ENCODE results near the gene ANXA2.

Gene ANXA2

GRCh38 chr15:60396100-60396499, 1.7 kb downstream of the ANXA2 start:
- TF ChIP-seq, protein P1, sequence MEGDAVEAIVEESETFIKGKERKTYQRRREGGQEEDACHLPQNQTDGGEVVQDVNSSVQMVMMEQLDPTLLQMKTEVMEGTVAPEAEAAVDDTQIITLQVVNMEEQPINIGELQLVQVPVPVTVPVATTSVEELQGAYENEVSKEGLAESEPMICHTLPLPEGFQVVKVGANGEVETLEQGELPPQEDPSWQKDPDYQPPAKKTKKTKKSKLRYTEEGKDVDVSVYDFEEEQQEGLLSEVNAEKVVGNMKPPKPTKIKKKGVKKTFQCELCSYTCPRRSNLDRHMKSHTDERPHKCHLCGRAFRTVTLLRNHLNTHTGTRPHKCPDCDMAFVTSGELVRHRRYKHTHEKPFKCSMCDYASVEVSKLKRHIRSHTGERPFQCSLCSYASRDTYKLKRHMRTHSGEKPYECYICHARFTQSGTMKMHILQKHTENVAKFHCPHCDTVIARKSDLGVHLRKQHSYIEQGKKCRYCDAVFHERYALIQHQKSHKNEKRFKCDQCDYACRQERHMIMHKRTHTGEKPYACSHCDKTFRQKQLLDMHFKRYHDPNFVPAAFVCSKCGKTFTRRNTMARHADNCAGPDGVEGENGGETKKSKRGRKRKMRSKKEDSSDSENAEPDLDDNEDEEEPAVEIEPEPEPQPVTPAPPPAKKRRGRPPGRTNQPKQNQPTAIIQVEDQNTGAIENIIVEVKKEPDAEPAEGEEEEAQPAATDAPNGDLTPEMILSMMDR (conservative IDR thresholded peaks at IDR 0.05; ENCODE audit: low read length), result no peak
- no peak for TF ChIP-seq EZH2phosphoT487 (IDR thresholded peaks at IDR 0.05; ENCODE audit: borderline replicate concordance)
- Histone ChIP-seq H3F3A (ENCODE audit: low read depth) (no peaks in the 10 kb centered on the region), H4K20me1 (ENCODE audit: insufficient read depth, low read length, poor library complexity, severe bottlenecking) (peaks cover 11% of the 10 kb centered on the region), H2AFZ (ENCODE audit: low read length) (no peak overlapping the region), H3K27me3 (ENCODE audit: insufficient read depth, low read length, poor library complexity, severe bottlenecking) (no peaks in the 10 kb centered on the region), H3K36me3 (ENCODE audit: insufficient read depth, low read length) (no peaks in the 10 kb centered on the region), H3K9me3 (ENCODE audit: insufficient read depth, low read depth, low read length) (no peaks in the 10 kb centered on the region), H3K79me2 (ENCODE audit: insufficient read depth, low read length) (peaks cover 14% of the 10 kb centered on the region; the same call in 1 of the 2 replicates), H3K4me2 (ENCODE audit: low read depth, low read length, poor library complexity, severe bottlenecking) (peak overlapping the region; percentile 90), H3K9me2 (replicated peaks; ENCODE audit: low read depth, low read length) (no peaks in the 10 kb centered on the region), H3K4me3 (ENCODE audit: low read length, poor library complexity, severe bottlenecking) (peak overlapping the region; percentile 92), H3K4me1 (ENCODE audit: insufficient read depth, low read length, poor library complexity, severe bottlenecking) (peaks cover 46% of the 10 kb centered on the region), H3K9ac (ENCODE audit: low read depth, low read length, poor library complexity, severe bottlenecking) (peak overlapping the region; percentile 78)

DNA sequence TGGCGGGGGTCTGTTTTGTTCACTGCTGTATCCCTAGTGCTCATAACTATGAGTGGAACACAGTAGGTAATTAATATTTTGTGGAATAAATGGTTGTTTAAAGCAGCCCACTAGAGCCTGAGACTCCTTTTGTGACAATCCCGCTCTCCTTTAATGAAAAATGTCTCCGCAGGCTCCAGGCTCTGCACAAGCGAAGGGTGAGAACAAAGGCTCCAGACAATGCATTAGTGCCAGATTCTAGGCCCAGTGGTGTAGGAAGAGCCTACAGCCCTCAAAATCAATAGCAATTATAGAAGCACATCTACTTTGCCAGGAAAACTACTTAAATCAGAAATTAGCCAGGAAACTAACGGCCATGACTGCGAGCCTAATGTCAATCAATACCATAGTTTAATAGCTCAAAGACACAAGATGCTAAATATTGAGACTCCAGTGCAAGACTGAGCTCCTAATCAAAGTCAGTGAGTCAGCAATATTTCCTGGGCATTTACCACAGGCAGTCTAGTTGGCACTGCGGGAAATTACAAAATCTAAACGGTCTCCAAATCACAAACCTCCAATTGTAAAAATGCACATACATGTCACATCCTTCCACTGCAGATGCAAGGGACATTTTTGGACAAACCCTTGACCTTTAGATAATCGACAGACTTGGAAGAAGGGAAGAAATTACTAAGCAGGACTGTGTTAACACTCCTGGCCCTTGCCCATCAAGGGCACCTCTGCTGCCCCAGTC, 2.3 kb downstream of the ANXA2 start:
- Histone ChIP-seq H3K27me3 (ENCODE audit: insufficient read depth, low read length, poor library complexity, severe bottlenecking) (no peaks in the 10 kb centered on the region), H3K36me3 (ENCODE audit: insufficient read depth, low read length) (no peaks in the 10 kb centered on the region), H3K9me2 (replicated peaks; ENCODE audit: low read depth, low read length) (no peaks in the 10 kb centered on the region), H3K4me1 (ENCODE audit: insufficient read depth, low read length, poor library complexity, severe bottlenecking) (peaks cover 50% of the 10 kb centered on the region), H4K20me1 (ENCODE audit: insufficient read depth, low read length, poor library complexity, severe bottlenecking) (peaks cover 11% of the 10 kb centered on the region), H3K4me3 (ENCODE audit: low read length, poor library complexity, severe bottlenecking) (no peak overlapping the region), H3K79me2 (ENCODE audit: insufficient read depth, low read length) (peaks cover 14% of the 10 kb centered on the region; the same call in 1 of the 2 replicates), H3K4me2 (ENCODE audit: low read depth, low read length, poor library complexity, severe bottlenecking) (peak overlapping the region; percentile 90), H3F3A (ENCODE audit: low read depth) (no peaks in the 10 kb centered on the region), H3K9ac (ENCODE audit: low read depth, low read length, poor library complexity, severe bottlenecking) (no peak overlapping the region), H2AFZ (ENCODE audit: low read length) (no peak overlapping the region), H3K9me3 (ENCODE audit: insufficient read depth, low read depth, low read length) (no peaks in the 10 kb centered on the region)
- TF ChIP-seq, protein P1 (conservative IDR thresholded peaks at IDR 0.05; ENCODE audit: low read length), result no peak
- no peak for TF ChIP-seq EZH2phosphoT487 (IDR thresholded peaks at IDR 0.05; ENCODE audit: borderline replicate concordance)

- Histone ChIP-seq H3K79me2 (ENCODE audit: insufficient read depth, low read length) (peaks cover 20% of the 10 kb centered on the region; the same call in 1 of the 2 replicates), H4K20me1 (ENCODE audit: insufficient read depth, low read length, poor library complexity, severe bottlenecking) (peaks cover 11% of the 10 kb centered on the region), H3K4me1 (ENCODE audit: insufficient read depth, low read length, poor library complexity, severe bottlenecking) (peaks cover 56% of the 10 kb centered on the region), H3K4me2 (ENCODE audit: low read depth, low read length, poor library complexity, severe bottlenecking) (no peak overlapping the region), H3K9ac (ENCODE audit: low read depth, low read length, poor library complexity, severe bottlenecking) (no peak overlapping the region), H3K9me3 (ENCODE audit: insufficient read depth, low read depth, low read length) (no peaks in the 10 kb centered on the region), H3K4me3 (ENCODE audit: low read length, poor library complexity, severe bottlenecking) (no peak overlapping the region), H3K9me2 (replicated peaks; ENCODE audit: low read depth, low read length) (no peaks in the 10 kb centered on the region), H3K27me3 (ENCODE audit: insufficient read depth, low read length, poor library complexity, severe bottlenecking) (no peaks in the 10 kb centered on the region), H3K36me3 (ENCODE audit: insufficient read depth, low read length) (no peaks in the 10 kb centered on the region), H2AFZ (ENCODE audit: low read length) (no peak overlapping the region), H3F3A (ENCODE audit: low read depth) (no peaks in the 10 kb centered on the region)
- TF ChIP-seq, protein P1 (conservative IDR thresholded peaks at IDR 0.05; ENCODE audit: low read length), result no peak
- TF ChIP-seq EZH2phosphoT487 (IDR thresholded peaks at IDR 0.05; ENCODE audit: borderline replicate concordance), result no peak
Measured at GRCh38 chr15:60394689-60395097, 3.1 kb downstream of the ANXA2 start.

Data from Loucy (cell line).